Measurements from ENCODE around the gene SPATA45.
"Not testable (repeated sequence)": the region's sequence is repeated elsewhere in the genome, so short reads cannot be mapped to it uniquely, and the experiment has no call there.

The SPATA45 gene

GRCh38 chr1:212847549-212847948 lies at the start of gene SPATA45:
Gene SPATA45 (minus strand): TSS chr1:212847649. CDS start chr1:212836149, 11,500 bp downstream.
- DNase-seq (ENCODE audit: extremely low spot score, insufficient read length, low read depth) = no peak
- no peak for FAIRE-seq

GRCh38 chr1:212892108-212892507 lies 44.7 kb upstream of the SPATA45 start:
- no peak for DNase-seq (ENCODE audit: extremely low spot score, insufficient read length, low read depth)
- FAIRE-seq = no peak

- DNase-seq (ENCODE audit: extremely low spot score, insufficient read length, low read depth) (no peak), FAIRE-seq (no peak)
Measured at GRCh38 chr1:212884592-212884991, 37.1 kb upstream of the SPATA45 start.

GRCh38 chr1:212879947-212880690 lies 32.7 kb upstream of the SPATA45 start:
- no peak for DNase-seq (ENCODE audit: extremely low spot score, insufficient read length, low read depth)
- FAIRE-seq = no peak

GRCh38 chr1:212878418-212878817 lies 31.0 kb upstream of the SPATA45 start:
- FAIRE-seq = no peak
- DNase-seq (ENCODE audit: extremely low spot score, insufficient read length, low read depth) = no peak

GRCh38 chr1:212873518-212873917 lies 26.1 kb upstream of the SPATA45 start:
- DNase-seq (ENCODE audit: extremely low spot score, insufficient read length, low read depth) (peak; percentile 35), FAIRE-seq (peak; percentile 84)

- FAIRE-seq = peak; percentile 33
- DNase-seq (ENCODE audit: extremely low spot score, insufficient read length, low read depth) = no peak
Measured at GRCh38 chr1:212871976-212872375, 24.5 kb upstream of the SPATA45 start.

GRCh38 chr1:212867192-212867591 lies 19.7 kb upstream of the SPATA45 start:
- DNase-seq (ENCODE audit: extremely low spot score, insufficient read length, low read depth) = no peak
- no peak for FAIRE-seq

GRCh38 chr1:212864201-212864600 lies 16.8 kb upstream of the SPATA45 start:
- FAIRE-seq (no peak), DNase-seq (ENCODE audit: extremely low spot score, insufficient read length, low read depth) (no peak)

GRCh38 chr1:212863345-212863744 lies 15.9 kb upstream of the SPATA45 start:
- not testable (repeated sequence) for FAIRE-seq; DNase-seq (ENCODE audit: extremely low spot score, insufficient read length, low read depth)

GRCh38 chr1:212862111-212862690 lies 14.8 kb upstream of the SPATA45 start:
- FAIRE-seq = no peak
- DNase-seq (ENCODE audit: extremely low spot score, insufficient read length, low read depth) = no peak

GRCh38 chr1:212860713-212861581 lies 13.5 kb upstream of the SPATA45 start:
- DNase-seq (ENCODE audit: extremely low spot score, insufficient read length, low read depth) = no peak
- no peak for FAIRE-seq

- no peak for DNase-seq (ENCODE audit: extremely low spot score, insufficient read length, low read depth)
- FAIRE-seq = no peak
Measured at GRCh38 chr1:212858461-212859265, 11.2 kb upstream of the SPATA45 start.

GRCh38 chr1:212857992-212858460 lies 10.6 kb upstream of the SPATA45 start, which contains the start of gene FLVCR1:
Gene FLVCR1 (plus strand): TSS chr1:212858275. CDS start chr1:212858453, 178 bp downstream.
- peak; percentile 98 for DNase-seq (ENCODE audit: extremely low spot score, insufficient read length, low read depth)
- peak; percentile 98 for FAIRE-seq

GRCh38 chr1:212856755-212857154 lies 9.3 kb upstream of the SPATA45 start:
- FAIRE-seq (no peak), DNase-seq (ENCODE audit: extremely low spot score, insufficient read length, low read depth) (no peak)

- FAIRE-seq = no peak
- DNase-seq (ENCODE audit: extremely low spot score, insufficient read length, low read depth) = no peak
Measured at GRCh38 chr1:212853658-212854057, 6.2 kb upstream of the SPATA45 start.

- DNase-seq (ENCODE audit: extremely low spot score, insufficient read length, low read depth) (no peak), FAIRE-seq (no peak)
Measured at GRCh38 chr1:212852105-212852688, 4.7 kb upstream of the SPATA45 start.

GRCh38 chr1:212844521-212844920 lies 2.9 kb downstream of the SPATA45 start:
- DNase-seq (ENCODE audit: extremely low spot score, insufficient read length, low read depth); FAIRE-seq: not testable (repeated sequence)

GRCh38 chr1:212838145-212838544 lies 9.3 kb downstream of the SPATA45 start:
- no peak for FAIRE-seq
- no peak for DNase-seq (ENCODE audit: extremely low spot score, insufficient read length, low read depth)

Data from GM18507 (cell line).